ENCODE data around the gene SLC41A2.

- TF ChIP-seq, protein P1, sequence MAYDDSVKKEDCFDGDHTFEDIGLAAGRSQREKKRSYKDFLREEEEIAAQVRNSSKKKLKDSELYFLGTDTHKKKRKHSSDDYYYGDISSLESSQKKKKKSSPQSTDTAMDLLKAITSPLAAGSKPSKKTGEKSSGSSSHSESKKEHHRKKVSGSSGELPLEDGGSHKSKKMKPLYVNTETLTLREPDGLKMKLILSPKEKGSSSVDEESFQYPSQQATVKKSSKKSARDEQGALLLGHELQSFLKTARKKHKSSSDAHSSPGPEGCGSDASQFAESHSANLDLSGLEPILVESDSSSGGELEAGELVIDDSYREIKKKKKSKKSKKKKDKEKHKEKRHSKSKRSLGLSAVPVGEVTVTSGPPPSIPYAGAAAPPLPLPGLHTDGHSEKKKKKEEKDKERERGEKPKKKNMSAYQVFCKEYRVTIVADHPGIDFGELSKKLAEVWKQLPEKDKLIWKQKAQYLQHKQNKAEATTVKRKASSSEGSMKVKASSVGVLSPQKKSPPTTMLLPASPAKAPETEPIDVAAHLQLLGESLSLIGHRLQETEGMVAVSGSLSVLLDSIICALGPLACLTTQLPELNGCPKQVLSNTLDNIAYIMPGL (CRISPR knock-in tag; IDR thresholded peaks at IDR 0.05) = no peak
- no peak for TF ChIP-seq FOXJ3 (CRISPR knock-in tag; IDR thresholded peaks at IDR 0.05; ENCODE audit: borderline replicate concordance)
- TF ChIP-seq CBFB (CRISPR knock-in tag; IDR thresholded peaks at IDR 0.05; ENCODE audit: low read depth) = no peak
- TF ChIP-seq ESRRA (CRISPR knock-in tag; IDR thresholded peaks at IDR 0.05; ENCODE audit: borderline replicate concordance) = no peak
- TF ChIP-seq, protein P2, sequence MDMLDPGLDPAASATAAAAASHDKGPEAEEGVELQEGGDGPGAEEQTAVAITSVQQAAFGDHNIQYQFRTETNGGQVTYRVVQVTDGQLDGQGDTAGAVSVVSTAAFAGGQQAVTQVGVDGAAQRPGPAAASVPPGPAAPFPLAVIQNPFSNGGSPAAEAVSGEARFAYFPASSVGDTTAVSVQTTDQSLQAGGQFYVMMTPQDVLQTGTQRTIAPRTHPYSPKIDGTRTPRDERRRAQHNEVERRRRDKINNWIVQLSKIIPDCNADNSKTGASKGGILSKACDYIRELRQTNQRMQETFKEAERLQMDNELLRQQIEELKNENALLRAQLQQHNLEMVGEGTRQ (CRISPR knock-in tag; IDR thresholded peaks at IDR 0.05) = no peak
Observed at GRCh38 chr12:104994336-104994735, 36.2 kb upstream of the SLC41A2 start.
